Liver (tissue), 9 donors: ENCODE measurements around the gene BCAR1. TPM values are rescaled to one million over a fixed set of nuclear protein-coding genes. Genes with fewer than 3 reads are reported as not detected.

ENCODE experiments used
- DNase-seq: peaks from one replicate; pipeline ENCODE4 v3.0.0-alpha.2; 2017; ENCODE audit warnings: low spot score
- H3K27ac ChIP-seq, 2 donors: one replicate each; pipeline ENCODE4 v1.7.0; 2013; ENCODE audit warnings: inconsistent platforms in 2 of 2, low read length in 2 of 2, control low read depth in 1 of 2, low read depth in 1 of 2, mild to moderate bottlenecking in 1 of 2
- H3K27me3 ChIP-seq, 4 donors: one replicate each; pipeline versions ENCODE4 v1.6.1 to v1.7.0; 2013; ENCODE audit warnings: low read length in 3 of 4, inconsistent platforms in 1 of 4, mild to moderate bottlenecking in 1 of 4, moderate library complexity in 1 of 4; ENCODE audit not compliant: control insufficient read depth in 4 of 4, insufficient read depth in 4 of 4
- H3K36me3 ChIP-seq, 4 donors: one replicate each; pipeline versions ENCODE4 v1.6.1 to v1.7.0; 2013; ENCODE audit warnings: low read length in 3 of 4, mild to moderate bottlenecking in 3 of 4, low read depth in 1 of 4, moderate library complexity in 1 of 4; ENCODE audit not compliant: control insufficient read depth in 4 of 4, insufficient read depth in 3 of 4
- H3K4me1 ChIP-seq, 4 donors: one replicate each; pipeline versions ENCODE4 v1.6.1 to v1.7.0; 2013; ENCODE audit warnings: low read length in 3 of 4, mild to moderate bottlenecking in 3 of 4, moderate library complexity in 1 of 4; ENCODE audit not compliant: control insufficient read depth in 4 of 4, insufficient read depth in 4 of 4
- H3K4me3 ChIP-seq, 3 donors: one replicate each; pipeline versions ENCODE4 v1.6.1 to v1.7.0; 2013; ENCODE audit warnings: low read length in 3 of 3, control low read depth in 1 of 3, low read depth in 1 of 3, mild to moderate bottlenecking in 1 of 3
- H3K9ac ChIP-seq, 2 donors: one replicate each; pipeline ENCODE4 v1.7.0; 2013; ENCODE audit warnings: low read length in 2 of 2, mild to moderate bottlenecking in 2 of 2, moderate library complexity in 2 of 2, control low read depth in 1 of 2, low read depth in 1 of 2
- H3K9me3 ChIP-seq, 4 donors: one replicate each; pipeline versions ENCODE4 v1.6.1 to v1.7.0; 2013; ENCODE audit warnings: low read length in 3 of 4; ENCODE audit not compliant: control insufficient read depth in 4 of 4
- ATF3 ChIP-seq: IDR thresholded peaks from 2 replicates; pipeline ENCODE4 v1.6.1; 2016; ENCODE audit warnings: antibody characterized with exemption
- CTCF ChIP-seq: fragments of 150-350 bp; IDR thresholded peaks from 2 replicates; pipeline ENCODE4 v1.5.1; 2017; ENCODE audit warnings: improper control_type of control experiment, low read depth, low read length; ENCODE audit not compliant: missing input control
- EGR1 ChIP-seq, 2 donors: IDR thresholded peaks; 2 replicates each; pipeline ENCODE4 v1.6.1; 2016 to 2018; ENCODE audit warnings: antibody characterized with exemption in 2 of 2, low read depth in 2 of 2
- FOXA1 ChIP-seq: IDR thresholded peaks from 2 replicates; pipeline ENCODE4 v1.6.1; 2016; ENCODE audit warnings: antibody characterized with exemption
- FOXA2 ChIP-seq: IDR thresholded peaks from 2 replicates; pipeline ENCODE4 v1.6.1; 2016; ENCODE audit warnings: antibody characterized with exemption
- GABPA ChIP-seq, 2 donors: IDR thresholded peaks in 1 of 2; conservative IDR thresholded peaks in 1 of 2; 2 replicates each; pipeline ENCODE4 v1.6.1; 2016; ENCODE audit warnings: antibody characterized with exemption in 2 of 2, mild to moderate bottlenecking in 1 of 2, moderate library complexity in 1 of 2
- HNF4A ChIP-seq, 2 donors: conservative IDR thresholded peaks; 2 replicates each; pipeline ENCODE4 v1.6.1; 2016; ENCODE audit warnings: antibody characterized with exemption in 2 of 2, mild to moderate bottlenecking in 2 of 2
- HNF4G ChIP-seq: IDR thresholded peaks from 2 replicates; pipeline ENCODE4 v1.6.1; 2016; ENCODE audit warnings: antibody characterized with exemption
- JUND ChIP-seq, 2 donors: IDR thresholded peaks; 2 replicates each; pipeline ENCODE4 v1.6.1; 2016; ENCODE audit warnings: antibody characterized with exemption in 2 of 2
- MAX ChIP-seq: IDR thresholded peaks from 2 replicates; pipeline ENCODE4 v1.6.1; 2016; ENCODE audit warnings: antibody characterized with exemption
- NR2F2 ChIP-seq: IDR thresholded peaks from 2 replicates; pipeline ENCODE4 v1.6.1; 2016; ENCODE audit warnings: antibody characterized with exemption
- RAD21 ChIP-seq, 2 donors: IDR thresholded peaks; 2 replicates each; pipeline ENCODE4 v1.6.1; 2016; ENCODE audit warnings: antibody characterized with exemption in 2 of 2, mild to moderate bottlenecking in 2 of 2
- REST ChIP-seq: IDR thresholded peaks from 2 replicates; pipeline ENCODE4 v1.6.1; 2016; ENCODE audit warnings: antibody characterized with exemption, mild to moderate bottlenecking
- RXRA ChIP-seq, 2 donors: IDR thresholded peaks; 2 replicates each; pipeline ENCODE4 v1.6.1; 2017 to 2018; ENCODE audit warnings: antibody characterized with exemption in 2 of 2, mild to moderate bottlenecking in 1 of 2
- SP1 ChIP-seq: IDR thresholded peaks from 2 replicates; pipeline ENCODE4 v1.6.1; 2018; ENCODE audit warnings: antibody characterized with exemption, mild to moderate bottlenecking
- TAF1 ChIP-seq: conservative IDR thresholded peaks from 2 replicates; pipeline ENCODE4 v1.6.1; 2016; ENCODE audit warnings: antibody characterized with exemption, mild to moderate bottlenecking
- YY1 ChIP-seq: IDR thresholded peaks from 2 replicates; pipeline ENCODE4 v1.6.1; 2016; ENCODE audit warnings: antibody characterized with exemption, mild to moderate bottlenecking
- WGBS: extraction: QIAGEN DNeasy Blood & Tissue Kit; methylation state at CpG from one replicate; pipeline ENCODE4 v1.1.7; 2013; 5-methylcytosine and 5-hydroxymethylcytosine counted together
- polyA plus RNA-seq, 2 donors: library from polyadenylated mRNA; stranded (reverse) in 1 of 2; unstranded in 1 of 2; fragments of 200-250 nt in 1 of 2; fragments of >200 nt in 1 of 2; fragmentation: Nextera tagmentation in 1 of 2; extraction: Ambion mirVana in 1 of 2; gene quantifications; one replicate each; pipeline versions ENCODE4 v1.2.1 to v1.2.3, GENCODE V29; 2013 to 2015
- total RNA-seq, 2 donors: library from RNA; depleted of rRNA; stranded (reverse); fragments of >200 nt; gene quantifications; one replicate each; pipeline ENCODE4 v1.2.3, GENCODE V29; 2014
- TF ChIP-seq, protein P1 (sequence below): IDR thresholded peaks from 2 replicates; pipeline ENCODE4 v1.6.1; 2016; ENCODE audit warnings: antibody characterized with exemption
- donor health status: healthy.
- donor health status: healthy.
- donor health status: healthy.
- donor health status: healthy.
- donor health status: healthy.

Gene BCAR1
- total and polyA plus RNA-seq, 4 donors, result 10.1 to 32.2 (median 20.2) TPM

GRCh38 chr16:75233611-75233938 is 17.8 kb downstream of the BCAR1 start:
- TF ChIP-seq NR2F2 (no peak), YY1 (no peak), EGR1 (IDR thresholded peaks at IDR 0.05; ENCODE audit: low read depth in 2 of 2) (no peak), JUND (IDR thresholded peaks at IDR 0.05) (no peak), ATF3 (no peak), TAF1 (no peak), HNF4G (no peak), REST (no peak), FOXA1 (no peak), GABPA (IDR thresholded peaks at IDR 0.05 in 1 of 2, conservative IDR thresholded peaks at IDR 0.05 in 1 of 2) (no peak), CTCF (no peak), HNF4A (conservative IDR thresholded peaks at IDR 0.05) (no peak), RAD21 (IDR thresholded peaks at IDR 0.05) (no peak), RXRA (IDR thresholded peaks at IDR 0.05) (no peak), SP1 (no peak), FOXA2 (no peak), MAX (no peak)
- TF ChIP-seq, protein P1, sequence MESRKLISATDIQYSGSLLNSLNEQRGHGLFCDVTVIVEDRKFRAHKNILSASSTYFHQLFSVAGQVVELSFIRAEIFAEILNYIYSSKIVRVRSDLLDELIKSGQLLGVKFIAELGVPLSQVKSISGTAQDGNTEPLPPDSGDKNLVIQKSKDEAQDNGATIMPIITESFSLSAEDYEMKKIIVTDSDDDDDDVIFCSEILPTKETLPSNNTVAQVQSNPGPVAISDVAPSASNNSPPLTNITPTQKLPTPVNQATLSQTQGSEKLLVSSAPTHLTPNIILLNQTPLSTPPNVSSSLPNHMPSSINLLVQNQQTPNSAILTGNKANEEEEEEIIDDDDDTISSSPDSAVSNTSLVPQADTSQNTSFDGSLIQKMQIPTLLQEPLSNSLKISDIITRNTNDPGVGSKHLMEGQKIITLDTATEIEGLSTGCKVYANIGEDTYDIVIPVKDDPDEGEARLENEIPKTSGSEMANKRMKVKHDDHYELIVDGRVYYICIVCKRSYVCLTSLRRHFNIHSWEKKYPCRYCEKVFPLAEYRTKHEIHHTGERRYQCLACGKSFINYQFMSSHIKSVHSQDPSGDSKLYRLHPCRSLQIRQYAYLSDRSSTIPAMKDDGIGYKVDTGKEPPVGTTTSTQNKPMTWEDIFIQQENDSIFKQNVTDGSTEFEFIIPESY, result no peak
- Histone ChIP-seq H3K4me1 (peaks cover 0 to 3% (median 0%) of the 10 kb centered on the region in 4 donors), H3K4me3 (no peak overlapping the region), H3K9ac (no peak overlapping the region), H3K36me3 (peaks cover 3 to 33% (median 21%) of the 10 kb centered on the region in 4 donors), H3K9me3 (no peaks in the 10 kb centered on the region), H3K27me3 (no peaks in the 10 kb centered on the region), H3K27ac (no peak overlapping the region)
- no peak for DNase-seq
- 73% methylated on average over 7 of the region's 7 CpGs for WGBS

DNA sequence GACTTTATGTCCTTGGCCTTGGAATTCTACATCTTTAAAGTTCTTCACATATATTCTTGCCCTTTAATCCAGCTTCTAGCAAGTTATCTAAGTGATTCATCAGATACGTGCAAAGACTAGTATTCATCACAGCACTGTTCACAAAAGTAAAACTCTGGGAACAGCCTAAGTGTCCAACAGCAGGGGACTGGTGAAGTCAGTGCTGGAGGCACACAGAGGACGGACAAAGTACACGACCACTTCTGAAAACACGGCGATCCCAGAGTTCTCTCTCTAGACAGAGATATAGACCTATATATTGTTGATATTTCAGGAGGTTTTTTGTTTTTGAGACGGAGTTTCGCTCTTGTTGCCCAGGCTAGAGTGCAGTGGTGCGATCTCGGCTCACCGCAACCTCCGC is 19.9 kb downstream of the BCAR1 start:
- H3K4me3 ChIP-seq, result no peak overlapping the region
- 87% methylated on average over 11 of the region's 11 CpGs for WGBS
- DNase-seq, result no peak
- no peak overlapping the region for H3K27ac ChIP-seq
- H3K4me1 ChIP-seq, result no peaks in the 10 kb centered on the region
- no peaks in the 10 kb centered on the region for H3K27me3 ChIP-seq
- H3K36me3 ChIP-seq, result peaks cover 3 to 33% (median 25%) of the 10 kb centered on the region in 4 donors
- no peak overlapping the region for H3K9ac ChIP-seq
- H3K9me3 ChIP-seq, result no peaks in the 10 kb centered on the region
- no peak for TF ChIP-seq FOXA1
